ENCODE results near the gene IL10RB.

Gene IL10RB

GRCh38 chr21:33327792-33328433 is 61.7 kb downstream of the IL10RB start:
- ChIA-PET CTCF (interaction anchor here (0.6 to 1.2 kb wide), 2 partner anchors 33 to 97 kb away, joined by 3 read pairs; no protein-coding TSS in a partner anchor), POLR2A (ENCODE audit: low non-redundant PET) (no interaction called here)
- DNase-seq (ENCODE audit: low spot score), result no peak
- no peak for TF ChIP-seq CTCF (conservative IDR thresholded peaks at IDR 0.05; ENCODE audit: low read depth)
- no peak overlapping the region for H3K27ac ChIP-seq

- CTCF ChIA-PET, result interaction anchor here (1.0 kb wide), 1 partner anchor 79 kb away, joined by 3 read pairs; no protein-coding TSS in a partner anchor
- no peak for TF ChIP-seq CTCF (conservative IDR thresholded peaks at IDR 0.05; ENCODE audit: low read depth)
- POLR2A ChIA-PET (ENCODE audit: low non-redundant PET), result no interaction called here
- no peak overlapping the region for H3K27ac ChIP-seq
- no peak for DNase-seq (ENCODE audit: low spot score)
Observed at GRCh38 chr21:33330726-33331125, 64.6 kb downstream of the IL10RB start.

- ChIA-PET POLR2A (ENCODE audit: low non-redundant PET) (interaction anchor here (0.5 kb wide), 1 partner anchor 8 kb away, joined by 4 read pairs; no protein-coding TSS in a partner anchor), CTCF (no interaction called here)
- no peak overlapping the region for H3K27ac ChIP-seq
Observed at GRCh38 chr21:33332143-33332542, 66.0 kb downstream of the IL10RB start.

GRCh38 chr21:33334191-33334590 is 68.0 kb downstream of the IL10RB start:
- ChIA-PET POLR2A (ENCODE audit: low non-redundant PET) (interaction anchor here (0.6 kb wide), 1 partner anchor 47 kb away, joined by 5 read pairs; no protein-coding TSS in a partner anchor), CTCF (no interaction called here)
- no peak for DNase-seq (ENCODE audit: low spot score)
- H3K27ac ChIP-seq, result no peak overlapping the region
- no peak for TF ChIP-seq CTCF (conservative IDR thresholded peaks at IDR 0.05; ENCODE audit: low read depth)

More at GRCh38 chr21:33332143-33332542, 66.0 kb downstream of the IL10RB start:
- DNase-seq (ENCODE audit: low spot score), result no peak
- TF ChIP-seq CTCF (conservative IDR thresholded peaks at IDR 0.05; ENCODE audit: low read depth), result no peak

- DNase-seq (ENCODE audit: low spot score), result no peak
- H3K27ac ChIP-seq, result no peak overlapping the region
- POLR2A ChIA-PET (ENCODE audit: low non-redundant PET), result no interaction called here
- CTCF ChIA-PET, result interaction anchor here (0.7 kb wide), 1 partner anchor 16 kb away, joined by 3 read pairs; no protein-coding TSS in a partner anchor
- no peak for TF ChIP-seq CTCF (conservative IDR thresholded peaks at IDR 0.05; ENCODE audit: low read depth)
Observed at GRCh38 chr21:33334824-33335223, 68.7 kb downstream of the IL10RB start.

- no peak for DNase-seq (ENCODE audit: low spot score)
- TF ChIP-seq CTCF (conservative IDR thresholded peaks at IDR 0.05; ENCODE audit: low read depth), result no peak
- CTCF ChIA-PET, result no interaction called here
- H3K27ac ChIP-seq, result no peak overlapping the region
- POLR2A ChIA-PET (ENCODE audit: low non-redundant PET), result interaction anchor here (0.5 to 0.7 kb wide), 2 partner anchors 61 to 71 kb away, joined by 7 to 13 read pairs; no protein-coding TSS in a partner anchor
Observed at GRCh38 chr21:33339135-33339534, 73.0 kb downstream of the IL10RB start.

All from RWPE1 (cell line).